Spleen (tissue), 11 donors: ENCODE data around the gene IGFBP6. TPM values are rescaled to one million over a fixed set of nuclear protein-coding genes. Genes with fewer than 3 reads are reported as not detected.

ENCODE experiments used
- DNase-seq: peaks from one replicate; pipeline ENCODE4 v3.0.0-alpha.2; 2020
- H3K27ac ChIP-seq, 8 donors: fragments of 200-600 bp; sonication (generic) in 7 of 8; 1 replicate in 4 of 8; 2 replicates in 4 of 8; pipeline versions ENCODE4 v1.5.0 to v1.8.0; 2016 to 2021; ENCODE audit warnings: inconsistent platforms in 4 of 8, mild to moderate bottlenecking in 4 of 8, moderate library complexity in 1 of 8
- H3K27me3 ChIP-seq, 7 donors: fragments of 200-600 bp; sonication (generic) in 6 of 7; replicated peaks in 1 of 7; 1 replicate in 4 of 7; 2 replicates in 3 of 7; pipeline versions ENCODE4 v1.5.0 to v1.8.0; 2016 to 2021; ENCODE audit warnings: inconsistent platforms in 3 of 7, mild to moderate bottlenecking in 1 of 7
- H3K36me3 ChIP-seq, 6 donors: fragments of 200-600 bp; sonication (generic) in 5 of 6; 1 replicate in 4 of 6; 2 replicates in 2 of 6; pipeline versions ENCODE4 v1.5.0 to v1.8.0; 2016 to 2021; ENCODE audit warnings: inconsistent platforms in 2 of 6
- H3K4me1 ChIP-seq, 6 donors: fragments of 200-600 bp; sonication (generic) in 5 of 6; 1 replicate in 3 of 6; 2 replicates in 3 of 6; pipeline versions ENCODE4 v1.5.0 to v1.8.0; 2016 to 2021; ENCODE audit warnings: inconsistent platforms in 3 of 6
- H3K4me3 ChIP-seq, 8 donors: fragments of 200-600 bp; sonication (generic) in 7 of 8; 1 replicate in 4 of 8; 2 replicates in 4 of 8; pipeline versions ENCODE4 v1.5.0 to v1.8.0; 2016 to 2021; ENCODE audit warnings: inconsistent platforms in 4 of 8, mild to moderate bottlenecking in 4 of 8, moderate library complexity in 2 of 8
- H3K9me3 ChIP-seq, 8 donors: fragments of 200-600 bp; sonication (generic) in 7 of 8; 1 replicate in 4 of 8; 2 replicates in 4 of 8; pipeline versions ENCODE4 v1.5.0 to v1.8.0; 2016 to 2021; ENCODE audit warnings: inconsistent platforms in 4 of 8
- POLR2A ChIP-seq, 3 donors: fragments of 450-650 bp; IDR thresholded peaks; one replicate each; pipeline ENCODE4 v1.5.1; 2017; ENCODE audit warnings: antibody characterized with exemption in 3 of 3, mild to moderate bottlenecking in 1 of 3
- POLR2AphosphoS5 ChIP-seq, 3 donors: sonication (generic); formaldehyde crosslinking; IDR thresholded peaks; one replicate each; pipeline ENCODE4 v1.5.1; 2017; ENCODE audit warnings: antibody characterized with exemption in 3 of 3
- WGBS, 5 donors: extraction: QIAGEN DNeasy Blood & Tissue Kit in 3 of 5; methylation state at CpG; one replicate each; pipeline versions ENCODE4 v1.1.5 to v1.1.7; 2013 to 2018; 5-methylcytosine and 5-hydroxymethylcytosine counted together
- intact Hi-C: fragments of 100-400 bp; cut with DNase I; formaldehyde crosslinking; loops from one replicate; pipeline ENCODE4 v1.15.0; 2023; ENCODE audit warnings: low total_unique reads
- polyA plus RNA-seq, 3 donors: library from polyadenylated mRNA; stranded (reverse); fragments of 200-250 nt; gene quantifications; one replicate each; pipeline ENCODE4 v1.2.1, GENCODE V29; 2013
- total RNA-seq, 7 donors: library from RNA; depleted of rRNA in 3 of 7; stranded (reverse); fragments of >200 nt in 3 of 7; fragmentation: NEBNext Ultra II Directional in 4 of 7; extraction: Animal tissue kit (Norgen Biotek cat#: 25700) in 4 of 7; gene quantifications; one replicate each; pipeline versions ENCODE4 v1.1.0 to v1.2.1, GENCODE V29; 2016 to 2021
- TF ChIP-seq, protein P1 (sequence below), 11 experiments: fragments of 200-600 bp in 7 of 11; fragments of 450-650 bp in 4 of 11; sonication (generic) in 4 of 11; IDR thresholded peaks in 8 of 11; conservative IDR thresholded peaks in 3 of 11; 1 replicate in 7 of 11; 2 replicates in 4 of 11; pipeline versions ENCODE4 v1.4.0 to v1.8.0; 2016 to 2021; ENCODE audit warnings: antibody characterized with exemption in 11 of 11, inconsistent platforms in 4 of 11, mild to moderate bottlenecking in 1 of 11
- donor health status: healthy with polysubstance abuse.
- donor health status: DM: no; HTN: no; CAD: no; lungs with moderate emphysema.
- donor health status: DM: no; HTN: no; CAD: no.
- donor health status: Bipolar disorder and iron deficiency.
- donor health status: healthy.
- donor health status: DM: no; HTN: no; CAD: no.
- donor health status: DM: yes; HTN: yes; CAD: no.

IGFBP6 gene
- total and polyA plus RNA-seq, 10 donors: 35.2 to 183 (median 80.0) TPM

DNA sequence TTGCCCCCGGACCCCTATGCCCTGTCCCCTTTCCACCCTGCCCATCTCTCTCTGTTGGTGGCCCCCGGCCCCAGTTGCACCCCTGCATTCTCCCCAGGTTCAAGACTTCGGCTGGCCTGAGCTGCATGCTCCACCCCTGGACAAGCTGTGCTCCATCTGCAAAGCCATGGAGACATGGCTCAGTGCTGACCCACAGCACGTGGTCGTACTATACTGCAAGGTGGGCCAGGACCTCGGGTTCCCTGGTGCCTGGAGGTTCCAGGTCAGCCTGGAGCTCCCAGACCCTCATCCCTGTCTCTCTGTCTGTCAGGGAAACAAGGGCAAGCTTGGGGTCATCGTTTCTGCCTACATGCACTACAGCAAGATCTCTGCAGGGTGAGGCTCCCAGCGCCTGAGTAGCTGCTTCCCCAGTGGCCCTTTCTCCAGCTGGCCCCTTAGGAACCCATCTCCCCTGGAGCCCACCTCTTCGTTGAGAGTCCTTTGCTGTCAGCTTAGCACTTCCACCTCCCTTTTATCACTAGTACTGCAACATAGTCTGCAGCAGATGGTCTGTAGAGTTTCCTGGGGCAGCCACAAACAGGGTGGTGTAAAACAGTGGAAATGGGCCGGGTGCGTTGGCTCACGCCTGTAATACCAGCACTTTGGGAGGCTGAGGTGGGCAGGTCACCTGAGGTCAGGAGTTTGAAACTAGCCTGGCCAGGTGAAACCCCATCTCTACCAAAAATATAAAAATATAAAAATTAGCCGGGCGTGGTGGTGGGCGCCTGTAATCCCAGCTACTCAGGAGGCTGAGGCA lies 41.8 kb upstream of the IGFBP6 start:
- TF ChIP-seq POLR2A (IDR thresholded peaks at IDR 0.05): no peak
- TF ChIP-seq POLR2AphosphoS5 (IDR thresholded peaks at IDR 0.05): peak in 2 of 3 donors; percentile 46 to 55
- Histone ChIP-seq H3K4me1 (peaks cover 21 to 98% (median 50%) of the 10 kb centered on the region in 6 donors), H3K27ac (peak overlapping the region in 5 of 8 donors; percentile 83 to 94 (median 89)), H3K4me3 (no peak overlapping the region), H3K36me3 (peaks cover 0 to 78% (median 27%) of the 10 kb centered on the region in 6 donors), H3K9me3 (no peaks in the 10 kb centered on the region), H3K27me3 (peaks cover 0 to 11% (median 0%) of the 10 kb centered on the region in 7 donors)
- intact Hi-C loops: no loop called here
- DNase-seq: peak; percentile 78
- 74 to 89% (median 79%) methylated on average over 14 to 15 of the region's 15 CpGs for WGBS, 5 donors

DNA sequence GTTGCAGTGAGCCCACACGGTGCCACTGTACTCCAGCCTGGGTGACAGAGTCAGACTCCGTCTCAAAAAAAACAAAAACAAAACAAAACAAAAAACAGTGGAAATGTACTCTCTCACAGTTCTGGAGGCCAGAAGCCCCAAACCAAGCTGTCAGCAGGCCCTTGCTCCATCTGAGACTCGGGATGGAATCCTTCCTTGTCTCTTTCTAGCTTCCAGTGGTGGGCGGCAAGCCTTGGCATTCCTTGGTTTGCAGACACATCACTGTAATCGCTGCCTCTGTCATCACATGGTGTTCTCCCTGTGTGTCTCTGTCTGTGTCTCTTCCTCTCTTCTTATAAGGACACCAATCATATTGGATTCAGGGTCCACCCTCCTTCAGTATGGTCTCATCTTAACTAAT lies 41.2 kb upstream of the IGFBP6 start:
- peaks cover 21 to 98% (median 51%) of the 10 kb centered on the region in 6 donors for H3K4me1 ChIP-seq
- H3K36me3 ChIP-seq: peaks cover 0 to 84% (median 27%) of the 10 kb centered on the region in 6 donors
- H3K4me3 ChIP-seq: no peak overlapping the region
- TF ChIP-seq, protein P1, sequence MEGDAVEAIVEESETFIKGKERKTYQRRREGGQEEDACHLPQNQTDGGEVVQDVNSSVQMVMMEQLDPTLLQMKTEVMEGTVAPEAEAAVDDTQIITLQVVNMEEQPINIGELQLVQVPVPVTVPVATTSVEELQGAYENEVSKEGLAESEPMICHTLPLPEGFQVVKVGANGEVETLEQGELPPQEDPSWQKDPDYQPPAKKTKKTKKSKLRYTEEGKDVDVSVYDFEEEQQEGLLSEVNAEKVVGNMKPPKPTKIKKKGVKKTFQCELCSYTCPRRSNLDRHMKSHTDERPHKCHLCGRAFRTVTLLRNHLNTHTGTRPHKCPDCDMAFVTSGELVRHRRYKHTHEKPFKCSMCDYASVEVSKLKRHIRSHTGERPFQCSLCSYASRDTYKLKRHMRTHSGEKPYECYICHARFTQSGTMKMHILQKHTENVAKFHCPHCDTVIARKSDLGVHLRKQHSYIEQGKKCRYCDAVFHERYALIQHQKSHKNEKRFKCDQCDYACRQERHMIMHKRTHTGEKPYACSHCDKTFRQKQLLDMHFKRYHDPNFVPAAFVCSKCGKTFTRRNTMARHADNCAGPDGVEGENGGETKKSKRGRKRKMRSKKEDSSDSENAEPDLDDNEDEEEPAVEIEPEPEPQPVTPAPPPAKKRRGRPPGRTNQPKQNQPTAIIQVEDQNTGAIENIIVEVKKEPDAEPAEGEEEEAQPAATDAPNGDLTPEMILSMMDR (IDR thresholded peaks at IDR 0.05 in 8 of 11, conservative IDR thresholded peaks at IDR 0.05 in 3 of 11): no peak
- TF ChIP-seq POLR2A (IDR thresholded peaks at IDR 0.05) (no peak), POLR2AphosphoS5 (IDR thresholded peaks at IDR 0.05) (peak in 1 of 3 donors; percentile 13)
- H3K27ac ChIP-seq: peak overlapping the region in 5 of 8 donors; percentile 8 to 94 (median 89)
- 79 to 86% (median 84%) methylated on average over 5 of the region's 5 CpGs for WGBS, 5 donors
- DNase-seq: no peak
- intact Hi-C loops: no loop called here
- no peaks in the 10 kb centered on the region for H3K9me3 ChIP-seq
- H3K27me3 ChIP-seq: peaks cover 0 to 11% (median 0%) of the 10 kb centered on the region in 7 donors

DNA sequence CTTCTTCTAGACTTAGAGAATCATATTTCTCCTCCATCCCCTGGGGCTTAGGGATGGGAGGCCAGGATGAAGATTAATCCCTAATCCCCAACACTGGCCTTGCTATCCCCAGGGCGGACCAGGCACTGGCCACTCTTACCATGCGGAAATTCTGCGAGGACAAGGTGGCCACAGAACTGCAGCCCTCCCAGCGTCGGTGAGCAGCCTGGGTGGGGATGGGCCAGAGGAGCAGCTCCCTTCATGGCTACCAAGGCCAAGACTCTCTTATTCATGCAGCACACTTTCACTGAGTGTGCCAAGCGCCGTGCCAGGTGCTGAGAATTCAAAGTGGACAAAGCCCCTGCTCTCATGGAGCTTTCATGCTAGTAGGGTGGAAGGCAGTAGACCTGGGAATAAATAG lies 40.6 kb upstream of the IGFBP6 start:
- no peak for TF ChIP-seq POLR2A (IDR thresholded peaks at IDR 0.05)
- peak in 1 of 3 donors; percentile 57 for TF ChIP-seq POLR2AphosphoS5 (IDR thresholded peaks at IDR 0.05)
- TF ChIP-seq, protein P1 (IDR thresholded peaks at IDR 0.05 in 8 of 11, conservative IDR thresholded peaks at IDR 0.05 in 3 of 11): no peak
- H3K4me1 ChIP-seq: peaks cover 20 to 98% (median 49%) of the 10 kb centered on the region in 6 donors
- peak overlapping the region in 4 of 8 donors; percentile 30 to 94 (median 89) for H3K27ac ChIP-seq
- no peak overlapping the region for H3K4me3 ChIP-seq
- intact Hi-C loops: no loop called here
- H3K9me3 ChIP-seq: no peaks in the 10 kb centered on the region
- DNase-seq: no peak
- H3K36me3 ChIP-seq: peaks cover 0 to 89% (median 28%) of the 10 kb centered on the region in 6 donors
- 90 to 100% (median 92%) methylated on average over 5 to 7 of the region's 7 CpGs for WGBS, 5 donors
- H3K27me3 ChIP-seq: peaks cover 0 to 11% (median 0%) of the 10 kb centered on the region in 7 donors

DNA sequence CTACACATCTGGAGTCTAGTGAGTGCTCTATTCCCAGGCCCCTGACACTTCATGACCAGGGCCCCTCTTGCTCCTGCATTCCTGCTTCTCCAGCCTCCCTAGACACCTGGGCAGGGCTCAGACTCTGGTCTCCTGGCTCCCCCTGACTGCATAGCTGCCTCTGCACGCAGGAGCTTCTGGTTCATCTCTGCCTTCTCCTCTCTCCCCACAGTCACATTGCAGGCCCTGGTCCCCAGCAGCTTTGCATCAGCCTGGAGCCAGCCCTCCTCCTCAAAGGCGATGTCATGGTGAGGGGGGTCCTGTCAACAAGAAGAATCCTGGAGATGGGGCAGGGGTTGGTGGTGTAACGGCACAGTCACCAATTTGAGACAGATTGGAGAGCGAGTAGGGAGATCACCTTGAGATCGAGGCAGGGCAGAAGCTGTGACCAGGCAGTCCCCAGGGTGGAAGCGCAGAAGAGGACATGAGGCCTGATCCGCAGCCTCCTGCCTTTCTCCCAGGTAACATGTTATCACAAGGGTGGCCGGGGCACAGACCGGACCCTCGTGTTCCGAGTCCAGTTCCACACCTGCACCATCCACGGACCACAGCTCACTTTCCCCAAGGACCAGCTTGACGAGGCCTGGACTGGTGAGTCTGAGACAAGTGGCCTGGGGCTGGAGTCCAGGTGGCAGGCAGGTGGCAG lies 39.5 kb upstream of the IGFBP6 start:
- TF ChIP-seq, protein P1 (IDR thresholded peaks at IDR 0.05 in 8 of 11, conservative IDR thresholded peaks at IDR 0.05 in 3 of 11): no peak
- peak in 1 of 3 donors; percentile 36 for TF ChIP-seq POLR2AphosphoS5 (IDR thresholded peaks at IDR 0.05)
- whole genome bisulfite sequencing, 5 donors: 85 to 93% (median 90%) methylated on average over 13 of the region's 13 CpGs
- Histone ChIP-seq H3K4me1 (peaks cover 12 to 97% (median 45%) of the 10 kb centered on the region in 6 donors), H3K4me3 (no peak overlapping the region), H3K36me3 (peaks cover 0 to 92% (median 38%) of the 10 kb centered on the region in 6 donors), H3K27me3 (peaks cover 0 to 11% (median 0%) of the 10 kb centered on the region in 7 donors), H3K27ac (peak overlapping the region in 3 of 8 donors; percentile 30 to 94 (median 79)), H3K9me3 (no peaks in the 10 kb centered on the region)
- intact Hi-C loops: no loop called here
- no peak for DNase-seq
